HEK293T (cell line): ENCODE measurements around the gene STS.

ENCODE experiments used
- CTCF ChIA-PET: fragments of 350-600 bp; formaldehyde crosslinking; extraction: SDS; loops from one replicate; lab custom pipeline; 2021; ENCODE audit warnings: antibody characterized with exemption, inconsistent platforms; lab: Yijun Ruan, JAX
- POLR2A ChIA-PET: fragments of 350-600 bp; formaldehyde crosslinking; extraction: SDS; loops from one replicate; lab custom pipeline; 2020; ENCODE audit warnings: antibody characterized with exemption, inconsistent platforms; lab: Yijun Ruan, JAX
- DNase-seq: peaks from one replicate; pipeline ENCODE4 v3.0.0; 2012; ENCODE audit warnings: mixed read lengths; ENCODE audit errors: extremely low spot score
- ARNT ChIP-seq: fragments of 450-650 bp; IDR thresholded peaks from 2 replicates; pipeline ENCODE4 v1.6.1; 2017; ENCODE audit warnings: mild to moderate bottlenecking
- BHLHE40 ChIP-seq: fragments of 450-650 bp; IDR thresholded peaks from 2 replicates; pipeline ENCODE4 v1.6.1; 2016; ENCODE audit warnings: mild to moderate bottlenecking, moderate library complexity, borderline replicate concordance
- CTBP1 ChIP-seq: fragments of 450-650 bp; IDR thresholded peaks from 2 replicates; pipeline ENCODE4 v1.6.1; 2016; ENCODE audit warnings: borderline replicate concordance
- ELF4 ChIP-seq: fragments of 450-650 bp; IDR thresholded peaks from 2 replicates; pipeline ENCODE4 v1.6.1; 2017; ENCODE audit warnings: antibody characterized with exemption
- FOXA1 ChIP-seq: fragments of 450-650 bp; IDR thresholded peaks from 2 replicates; pipeline ENCODE4 v1.6.1; 2016; ENCODE audit warnings: mild to moderate bottlenecking
- FOXK2 ChIP-seq: fragments of 450-650 bp; IDR thresholded peaks from 2 replicates; pipeline ENCODE4 v1.6.1; 2016; ENCODE audit warnings: mild to moderate bottlenecking
- FOXM1 ChIP-seq: fragments of 450-650 bp; IDR thresholded peaks from 2 replicates; pipeline ENCODE4 v1.6.1; 2017; ENCODE audit warnings: mild to moderate bottlenecking, borderline replicate concordance
- HDGF ChIP-seq: fragments of 450-650 bp; IDR thresholded peaks from 2 replicates; pipeline ENCODE4 v1.6.1; 2017; ENCODE audit warnings: antibody characterized with exemption, borderline replicate concordance
- L3MBTL2 ChIP-seq: fragments of 450-650 bp; conservative IDR thresholded peaks from 2 replicates; pipeline ENCODE4 v1.6.1; 2016; ENCODE audit warnings: mild to moderate bottlenecking
- LEF1 ChIP-seq: fragments of 450-650 bp; IDR thresholded peaks from 2 replicates; pipeline ENCODE4 v1.6.1; 2017; ENCODE audit warnings: mild to moderate bottlenecking, borderline replicate concordance
- NFRKB ChIP-seq: fragments of 450-650 bp; IDR thresholded peaks from 2 replicates; pipeline ENCODE4 v1.6.1; 2016; ENCODE audit warnings: mild to moderate bottlenecking, moderate library complexity
- SP1 ChIP-seq: fragments of 450-650 bp; IDR thresholded peaks from 2 replicates; pipeline ENCODE4 v1.6.1; 2017
- SUZ12 ChIP-seq: fragments of 450-650 bp; IDR thresholded peaks from 2 replicates; pipeline ENCODE4 v1.6.1; 2016; ENCODE audit warnings: mild to moderate bottlenecking
- TARDBP ChIP-seq: fragments of 450-650 bp; IDR thresholded peaks from 2 replicates; pipeline ENCODE4 v1.6.1; 2016
- ZNF384 ChIP-seq: fragments of 450-650 bp; IDR thresholded peaks from 2 replicates; pipeline ENCODE4 v1.6.1; 2016
- TF ChIP-seq, protein P1 (sequence below): fragments of 450-650 bp; IDR thresholded peaks from 2 replicates; pipeline ENCODE4 v1.6.1; 2016

STS gene

DNA sequence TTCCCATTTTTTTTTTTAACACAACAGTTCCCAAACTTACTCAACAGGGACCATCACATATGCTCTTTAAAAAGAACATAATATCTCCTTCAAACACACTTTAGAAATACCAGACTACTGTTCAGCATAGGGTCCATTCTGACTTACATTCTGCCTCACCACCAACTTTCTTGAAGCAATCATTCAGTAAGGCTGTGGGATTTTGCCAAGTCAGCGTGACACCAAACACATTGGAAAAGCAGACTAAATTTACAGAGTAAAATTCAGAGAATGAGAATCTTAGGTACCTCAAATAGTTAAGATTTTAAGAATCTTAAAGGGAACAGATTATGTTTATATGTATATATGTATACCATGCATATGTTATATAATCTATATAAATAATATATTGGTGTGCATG, 7.7 kb downstream of the STS start:
- DNase-seq: no peak
- ChIA-PET POLR2A (interaction anchor here (0.9 kb wide), 1 partner anchor 11 kb away, joined by 3 read pairs; no protein-coding TSS in a partner anchor), CTCF (no interaction called here)
- TF ChIP-seq ARNT: no peak
- TF ChIP-seq ELF4: no peak
- TF ChIP-seq CTBP1: no peak
- no peak for TF ChIP-seq NFRKB
- no peak for TF ChIP-seq HDGF
- no peak for TF ChIP-seq SUZ12
- no peak for TF ChIP-seq BHLHE40
- TF ChIP-seq ZNF384: no peak
- no peak for TF ChIP-seq SP1

DNA sequence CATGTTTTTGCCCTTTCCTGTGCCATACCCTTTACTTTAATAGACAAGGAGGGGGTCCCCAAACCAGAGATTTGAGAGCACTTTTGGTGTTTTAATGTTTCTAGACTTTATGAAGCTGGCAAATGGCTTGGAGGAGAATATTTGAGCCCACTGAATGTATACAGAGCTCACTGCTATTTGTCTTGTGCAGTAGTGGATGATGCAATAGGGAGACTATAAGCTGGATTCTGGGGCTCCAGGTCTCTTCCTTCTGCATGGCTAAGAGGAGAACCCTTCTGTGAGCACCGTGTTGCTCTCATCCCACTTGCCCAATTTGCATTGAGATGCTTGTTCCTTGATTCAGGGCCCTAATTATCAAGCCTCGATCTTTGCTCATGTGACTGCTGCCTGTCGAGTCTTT, 9.4 kb downstream of the STS start:
- no peak for DNase-seq
- ChIA-PET POLR2A (interaction anchor here (1.4 kb wide), 1 partner anchor 10 kb away, joined by 5 read pairs; the partner anchor contains the start of gene STS), CTCF (no interaction called here)
- no peak for TF ChIP-seq TARDBP
- TF ChIP-seq, protein P1, sequence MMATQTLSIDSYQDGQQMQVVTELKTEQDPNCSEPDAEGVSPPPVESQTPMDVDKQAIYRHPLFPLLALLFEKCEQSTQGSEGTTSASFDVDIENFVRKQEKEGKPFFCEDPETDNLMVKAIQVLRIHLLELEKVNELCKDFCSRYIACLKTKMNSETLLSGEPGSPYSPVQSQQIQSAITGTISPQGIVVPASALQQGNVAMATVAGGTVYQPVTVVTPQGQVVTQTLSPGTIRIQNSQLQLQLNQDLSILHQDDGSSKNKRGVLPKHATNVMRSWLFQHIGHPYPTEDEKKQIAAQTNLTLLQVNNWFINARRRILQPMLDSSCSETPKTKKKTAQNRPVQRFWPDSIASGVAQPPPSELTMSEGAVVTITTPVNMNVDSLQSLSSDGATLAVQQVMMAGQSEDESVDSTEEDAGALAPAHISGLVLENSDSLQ: no peak
- no peak for TF ChIP-seq SP1
- TF ChIP-seq CTBP1: no peak
- TF ChIP-seq ZNF384: no peak
- TF ChIP-seq ARNT: no peak
- no peak for TF ChIP-seq L3MBTL2
- TF ChIP-seq ELF4: no peak
- no peak for TF ChIP-seq BHLHE40
- no peak for TF ChIP-seq SUZ12
- no peak for TF ChIP-seq NFRKB
- TF ChIP-seq FOXA1: no peak
- TF ChIP-seq FOXK2: no peak
- no peak for TF ChIP-seq LEF1
- TF ChIP-seq FOXM1: no peak
- TF ChIP-seq HDGF: no peak

DNA sequence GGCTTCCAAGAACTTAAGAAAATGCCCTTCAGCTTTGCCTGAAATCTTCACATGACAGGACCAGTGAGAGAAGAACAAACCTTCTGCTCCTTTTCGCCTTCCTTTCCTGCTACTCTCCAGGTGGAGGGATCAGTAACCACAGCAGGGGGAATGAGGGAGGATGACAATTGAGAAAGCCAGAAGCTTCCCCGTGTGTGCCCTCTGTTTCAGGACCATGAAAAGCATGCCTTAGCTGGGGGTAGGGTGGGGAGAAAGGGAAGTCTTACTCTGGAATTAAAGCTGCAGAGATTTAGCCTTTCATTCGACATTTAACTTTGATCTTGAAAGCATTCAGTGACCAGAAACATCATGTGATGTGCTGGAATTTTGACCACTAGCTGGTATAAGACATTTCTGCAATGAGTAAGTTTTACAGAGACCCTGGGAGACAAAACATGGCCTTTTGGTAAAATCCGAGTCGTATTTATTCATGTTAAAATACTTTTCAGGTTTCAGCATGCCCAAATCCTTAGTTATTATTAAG, 11.0 kb downstream of the STS start:
- TF ChIP-seq, protein P1: no peak
- TF ChIP-seq ELF4 (no peak), HDGF (no peak), L3MBTL2 (no peak), ARNT (no peak), FOXA1 (no peak), BHLHE40 (no peak), NFRKB (no peak), LEF1 (no peak), FOXM1 (no peak), SP1 (no peak), CTBP1 (no peak), FOXK2 (no peak), SUZ12 (no peak)
- ChIA-PET POLR2A (no interaction called here), CTCF (no interaction called here)
- DNase-seq: no peak

DNA sequence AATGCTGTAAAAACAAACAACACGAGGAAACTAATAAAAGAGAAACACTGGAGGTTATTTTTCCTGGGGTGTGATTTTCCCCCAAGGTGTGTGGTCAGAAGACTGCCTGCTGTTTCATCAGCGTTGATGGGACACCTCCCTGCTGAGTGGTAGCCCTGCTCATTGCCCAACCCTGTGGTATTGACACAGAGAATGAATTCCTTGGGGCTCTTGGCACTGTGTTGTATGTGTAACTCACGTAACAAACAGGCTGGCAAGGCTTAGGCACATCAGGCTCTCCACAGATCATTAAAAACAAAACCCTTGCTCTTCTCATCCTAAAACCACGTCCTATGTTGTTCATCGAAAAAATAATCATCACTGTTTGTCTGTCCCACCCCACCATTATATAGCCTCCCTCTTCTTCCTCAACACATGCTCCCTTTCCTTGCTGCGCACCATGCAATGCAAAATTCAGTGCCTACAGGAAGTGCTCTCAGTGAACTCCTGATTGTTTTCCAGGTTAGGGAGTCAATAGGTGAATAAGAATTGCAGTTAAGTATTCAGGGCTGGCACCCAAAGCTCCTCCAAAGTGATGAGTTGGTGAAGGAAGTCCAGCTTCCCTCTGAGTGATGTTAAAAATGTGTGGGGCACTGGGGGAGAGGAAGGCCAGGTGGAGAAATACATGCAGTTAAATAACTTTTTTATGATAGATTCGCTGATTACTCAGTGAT, 11.8 kb downstream of the STS start:
- ChIA-PET POLR2A (no interaction called here), CTCF (no interaction called here)
- no peak for TF ChIP-seq HDGF
- no peak for DNase-seq

DNA sequence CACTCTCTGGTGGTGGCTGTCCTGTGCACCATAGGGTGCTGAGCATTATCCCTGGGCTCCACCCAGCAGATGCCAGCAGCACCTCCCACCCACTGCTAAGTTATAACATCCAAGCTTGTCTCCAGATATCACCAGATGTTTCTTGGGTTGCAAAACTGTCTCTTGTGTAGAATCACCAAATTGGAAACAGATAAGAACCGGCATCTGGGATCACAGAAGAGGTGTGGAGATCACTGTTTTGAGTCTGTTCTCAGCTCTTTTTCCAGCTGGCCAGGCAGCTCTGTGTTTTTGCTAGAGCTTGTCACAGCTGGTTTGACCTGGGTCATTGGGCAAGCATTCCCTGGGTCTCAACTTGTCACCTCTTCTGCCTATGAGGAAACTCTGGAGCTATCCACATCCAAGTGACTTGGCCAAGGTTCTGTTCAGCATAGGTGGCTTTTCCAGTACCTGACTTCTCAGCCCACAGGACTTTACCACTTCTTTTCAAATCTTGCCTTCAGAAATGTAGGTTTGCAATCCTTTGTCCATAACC, 15.7 kb downstream of the STS start:
- no peak for TF ChIP-seq TARDBP
- TF ChIP-seq L3MBTL2: no peak
- TF ChIP-seq FOXM1: no peak
- no peak for TF ChIP-seq ZNF384
- TF ChIP-seq FOXA1: no peak
- no peak for TF ChIP-seq ELF4
- no peak for TF ChIP-seq CTBP1
- TF ChIP-seq, protein P1: no peak
- no peak for TF ChIP-seq LEF1
- no peak for TF ChIP-seq FOXK2
- TF ChIP-seq HDGF: no peak
- DNase-seq: no peak
- CTCF ChIA-PET: no interaction called here
- POLR2A ChIA-PET: no interaction called here

DNA sequence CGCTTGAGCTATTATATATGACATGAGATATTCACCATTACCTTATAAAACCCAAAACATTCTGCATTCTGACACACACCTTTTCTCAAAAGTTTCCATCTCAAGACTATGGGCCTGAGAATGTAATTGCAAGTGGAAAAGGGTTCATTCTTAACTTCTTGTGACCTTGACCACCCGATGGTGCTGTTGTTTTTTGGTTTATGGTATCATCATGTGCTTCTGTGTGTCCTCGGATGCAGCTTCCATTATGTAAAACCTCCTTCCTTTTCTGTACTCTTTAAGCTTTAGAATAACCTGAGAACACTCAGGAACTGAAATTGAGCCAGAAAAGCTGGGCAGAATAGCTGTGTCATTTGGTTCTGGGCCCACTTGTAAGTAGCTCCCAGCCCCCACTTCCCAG, 16.7 kb downstream of the STS start:
- CTCF ChIA-PET: no interaction called here
- POLR2A ChIA-PET: no interaction called here
- no peak for DNase-seq
- TF ChIP-seq HDGF (no peak), FOXM1 (no peak), SP1 (no peak), TARDBP (no peak), FOXA1 (no peak), CTBP1 (no peak)
